ENCODE data around the gene FKBP5. TPM values are rescaled to one million over a fixed set of nuclear protein-coding genes. Genes with fewer than 3 reads are reported as not detected.

Gene FKBP5
- total RNA-seq, 1 donor from 2014 or later = 17.1 TPM

DNA sequence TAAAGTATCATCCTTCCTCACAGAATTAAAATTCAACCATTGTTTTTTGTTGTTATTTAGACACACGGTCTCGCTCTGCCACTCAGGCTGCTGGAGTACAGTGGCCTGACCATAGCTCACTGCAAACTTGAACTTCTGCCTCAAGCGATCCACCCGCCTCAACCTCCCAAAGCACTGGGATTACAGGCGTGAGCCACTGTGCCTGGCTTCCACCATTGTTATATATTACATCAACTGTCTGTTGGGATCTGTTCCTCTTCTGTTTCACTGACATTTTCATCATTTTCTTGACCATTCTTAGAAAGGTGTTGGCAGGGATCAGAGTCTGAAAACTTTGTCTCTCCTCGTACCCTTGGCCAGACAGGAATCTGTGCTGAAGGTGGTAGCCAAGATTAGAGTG, 154.7 kb downstream of the FKBP5 start:
- Mint-ChIP-seq H3K27ac (no peak overlapping the region), H3K4me3 (no peak overlapping the region), H3K9me3 (no peaks in the 10 kb centered on the region), H3K4me1 (no peaks in the 10 kb centered on the region), H3K27me3 (peaks cover 11% of the 10 kb centered on the region), H3K36me3 (ENCODE audit: low read depth) (no peaks in the 10 kb centered on the region)
- no peak for ATAC-seq (ENCODE audit: low read depth)
- intact Hi-C loops (cut with micrococcal nuclease) = no loop called here
- CTCF ChIA-PET = no interaction called here
- no peak for TF ChIP-seq CTCF (IDR thresholded peaks at IDR 0.05)
- POLR2A ChIA-PET = no interaction called here
- no peak for DNase-seq

- Mint-ChIP-seq H3K9me3 (no peaks in the 10 kb centered on the region), H3K4me3 (no peak overlapping the region), H3K36me3 (ENCODE audit: low read depth) (no peaks in the 10 kb centered on the region), H3K27me3 (peaks cover 16% of the 10 kb centered on the region), H3K4me1 (no peaks in the 10 kb centered on the region), H3K27ac (no peak overlapping the region)
- TF ChIP-seq CTCF (IDR thresholded peaks at IDR 0.05) = no peak
- no peak for DNase-seq
- intact Hi-C loops (cut with micrococcal nuclease) = no loop called here
- no peak for ATAC-seq (ENCODE audit: low read depth)
- ChIA-PET POLR2A (no interaction called here), CTCF (no interaction called here)
Observed at GRCh38 chr6:35532126-35532525, 156.6 kb downstream of the FKBP5 start.

DNA sequence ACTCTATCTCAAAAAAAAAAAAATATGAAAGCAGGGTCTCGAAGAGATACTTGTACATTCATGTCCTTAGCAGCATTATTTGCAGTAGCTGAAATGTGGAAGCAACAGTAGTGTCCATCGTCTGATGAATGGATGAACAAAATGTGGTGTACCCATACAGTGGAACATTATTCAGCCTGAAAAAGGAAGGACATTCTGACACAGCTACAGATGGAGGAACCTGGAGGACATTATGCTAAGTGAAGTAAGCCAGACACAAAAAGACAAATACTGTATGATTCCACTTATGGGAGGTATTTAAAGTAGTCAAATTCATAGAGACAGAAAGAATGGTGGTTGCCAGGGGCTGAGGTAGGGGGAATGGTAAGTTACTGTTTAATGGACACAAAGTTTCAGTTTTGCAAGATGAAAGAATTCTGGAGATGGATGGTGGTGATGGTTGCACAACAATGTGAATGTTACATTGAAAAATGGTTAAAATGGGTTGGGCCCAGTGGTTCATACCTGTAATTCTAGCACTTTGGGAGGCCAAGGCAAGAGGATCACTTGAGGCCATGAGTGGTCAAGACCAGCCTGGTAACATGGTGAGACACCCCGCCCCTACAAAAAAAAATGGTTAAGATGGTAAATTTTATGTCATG, 164.2 kb downstream of the FKBP5 start:
- Mint-ChIP-seq H3K4me3 (no peak overlapping the region), H3K9me3 (no peaks in the 10 kb centered on the region), H3K36me3 (ENCODE audit: low read depth) (no peaks in the 10 kb centered on the region), H3K27ac (no peak overlapping the region), H3K4me1 (peaks cover 8% of the 10 kb centered on the region), H3K27me3 (peaks cover 5% of the 10 kb centered on the region)
- no peak for ATAC-seq (ENCODE audit: low read depth)
- TF ChIP-seq CTCF (IDR thresholded peaks at IDR 0.05) = no peak
- no peak for DNase-seq
- ChIA-PET POLR2A (interaction anchor here (0.7 kb wide), 1 partner anchor 163 kb away, joined by 4 read pairs; no protein-coding TSS in a partner anchor), CTCF (interaction anchor here (1.0 to 6.2 kb wide), 3 partner anchors 40 to 214 kb away, joined by 3 to 66 read pairs (median 3); partner anchors contain the start of gene ARMC12)
- intact Hi-C loops (cut with micrococcal nuclease) = loop anchor here (5.0 kb wide), 1 partner anchor 573 kb away; no protein-coding TSS in a partner anchor

Other genes with a start within 250 kb of the FKBP5 start
- gene FANCE, start 236.6 kb downstream of the FKBP5 start, total RNA-seq = 8.5 and 9.2 TPM in 2 replicates
- 2,485 and 2,644 TPM in 2 replicates for gene RPL10A, start 220.5 kb downstream of the FKBP5 start, total RNA-seq
- gene TEAD3, start 191.8 kb downstream of the FKBP5 start, total RNA-seq = 0.13 and 0.34 TPM in 2 replicates
- not detected in 2 replicates for gene TULP1, start 176.0 kb downstream of the FKBP5 start, total RNA-seq
- gene ARMC12, start 48.1 kb upstream of the FKBP5 start, total RNA-seq = 0.89 and 1.1 TPM in 2 replicates
- not detected in 2 replicates for gene CLPSL2, start 87.7 kb upstream of the FKBP5 start, total RNA-seq
- gene CLPSL1, start 92.1 kb upstream of the FKBP5 start, total RNA-seq = not detected in 2 replicates
- gene CLPS, start 108.4 kb upstream of the FKBP5 start, total RNA-seq = not detected in 2 replicates
- not detected in 2 replicates for gene LHFPL5, start 116.4 kb upstream of the FKBP5 start, total RNA-seq
- 49.6 and 51.5 TPM in 2 replicates for gene SRPK1, start 232.2 kb upstream of the FKBP5 start, total RNA-seq

All from activated B cell treated with CpG ODN at 0.5 μM for 24 hours (primary cell).